ENCODE data around the gene INTS15. TPM values are rescaled to one million over a fixed set of nuclear protein-coding genes. Genes with fewer than 3 reads are reported as not detected.

INTS15 gene
- 10 to 100 TPM; 10.2 to 16.6 (median 14.0) TPM for total RNA-seq
- long read RNA-seq, partial matches to known transcripts = 1 of 1 reads
- long read RNA-seq, other reads (novel, unspliced or antisense) = 0 of 1 reads

- H3K4me3 ChIP-seq = peak within 1 kb of the TSS; percentile 68 to 97 (median 97)
- H3K4me1 ChIP-seq = peaks cover 0 to 13% (median 3%) of the 10 kb centered on the region in 4 donors
- no peaks in the 10 kb centered on the region for H3K9me3 ChIP-seq
- peak; percentile 95 to 97 (median 96) for ATAC-seq
- peak within 1 kb of the TSS; percentile 57 to 93 (median 81) for H3K27ac ChIP-seq
- TF ChIP-seq POLR2A (IDR thresholded peaks at IDR 0.05) (peak; percentile 94), CTCF (IDR thresholded peaks at IDR 0.05) (peak; percentile 68 to 99 (median 87))
- no CpG with 5 or more reads among the region's 107 CpGs for WGBS (ENCODE audit: insufficient coverage, low coverage, low lambda C conversion rate, missing lambda C conversion rate)
- DNase-seq = peak; percentile 80 to 87 (median 84)
- intact Hi-C loops (cut with DNase I) = no loop called here
- no peaks in the 10 kb centered on the region for H3K27me3 ChIP-seq
- peaks cover 0 to 41% (median 17%) of the 10 kb centered on the region in 4 donors for H3K36me3 ChIP-seq
These were observed at the start of gene INTS15 for GRCh38 chr7:6589829-6590644. Gene INTS15, plus strand, starts transcription at chr7:6590021. Its CDS starts 263 bp downstream, at chr7:6590284.

- Histone ChIP-seq H3K27ac (no peak overlapping the region), H3K4me1 (no peaks in the 10 kb centered on the region), H3K27me3 (no peaks in the 10 kb centered on the region), H3K4me3 (no peak overlapping the region), H3K9me3 (no peaks in the 10 kb centered on the region), H3K36me3 (no peaks in the 10 kb centered on the region)
- intact Hi-C loops (cut with DNase I) = no loop called here
- TF ChIP-seq POLR2A (IDR thresholded peaks at IDR 0.05) = no peak
- TF ChIP-seq CTCF (IDR thresholded peaks at IDR 0.05) = no peak
- no peak for ATAC-seq
- WGBS (ENCODE audit: insufficient coverage, low coverage, low lambda C conversion rate, missing lambda C conversion rate) = 70% methylated on average over 1 of the region's 1 CpG
- DNase-seq = no peak
These were observed 47.5 kb upstream of the INTS15 start for GRCh38 chr7:6542368-6542767.

DNA sequence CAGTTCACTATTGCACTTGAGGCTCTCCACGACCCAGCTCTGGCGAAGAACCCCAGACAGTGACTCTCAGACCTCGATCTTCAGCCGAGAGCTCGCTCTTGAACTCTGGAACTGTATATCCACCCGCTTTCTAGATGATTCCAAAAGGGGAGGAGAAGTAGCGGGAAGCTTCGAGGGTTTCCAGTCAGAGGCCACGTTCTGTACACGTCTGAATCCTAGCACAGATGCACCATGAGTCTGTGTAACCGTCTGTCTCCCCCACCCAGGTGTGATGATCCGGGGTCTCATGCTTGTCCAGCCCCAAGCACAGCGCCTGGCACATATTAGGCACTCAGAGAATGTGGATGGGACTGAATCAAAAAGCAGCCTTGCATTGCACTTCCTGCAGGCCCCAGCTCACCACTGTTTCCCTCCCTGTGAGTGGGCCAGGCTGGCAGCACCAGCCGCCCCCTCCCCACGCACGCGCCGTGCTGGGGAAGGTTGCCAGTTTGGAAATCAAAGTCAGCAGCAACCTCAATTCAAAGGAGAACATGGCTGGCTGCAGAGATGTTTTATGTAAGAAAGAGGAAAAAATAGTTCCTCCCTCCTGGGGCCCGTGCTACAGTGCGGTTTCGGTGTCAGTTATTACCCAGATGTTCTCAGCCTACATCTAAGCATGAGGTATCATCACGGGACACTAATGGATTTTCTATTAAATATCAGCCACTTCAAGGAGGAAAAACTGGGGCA lies 44.3 kb upstream of the INTS15 start:
- Histone ChIP-seq H3K36me3 (no peaks in the 10 kb centered on the region), H3K27me3 (no peaks in the 10 kb centered on the region), H3K27ac (no peak overlapping the region), H3K4me1 (no peaks in the 10 kb centered on the region), H3K4me3 (no peak overlapping the region), H3K9me3 (no peaks in the 10 kb centered on the region)
- ATAC-seq = no peak
- DNase-seq = no peak
- 75% methylated on average over 18 of the region's 22 CpGs for WGBS (ENCODE audit: insufficient coverage, low coverage, low lambda C conversion rate, missing lambda C conversion rate)
- TF ChIP-seq POLR2A (IDR thresholded peaks at IDR 0.05) = no peak
- no peak for TF ChIP-seq CTCF (IDR thresholded peaks at IDR 0.05)
- intact Hi-C loops (cut with DNase I) = no loop called here

- no peak for DNase-seq
- Histone ChIP-seq H3K27me3 (no peaks in the 10 kb centered on the region), H3K27ac (no peak overlapping the region), H3K4me3 (no peak overlapping the region), H3K36me3 (no peaks in the 10 kb centered on the region), H3K9me3 (no peaks in the 10 kb centered on the region), H3K4me1 (no peaks in the 10 kb centered on the region)
- no peak for ATAC-seq
- 52% methylated on average over 8 of the region's 12 CpGs for WGBS (ENCODE audit: insufficient coverage, low coverage, low lambda C conversion rate, missing lambda C conversion rate)
- no peak for TF ChIP-seq POLR2A (IDR thresholded peaks at IDR 0.05)
- no peak for TF ChIP-seq CTCF (IDR thresholded peaks at IDR 0.05)
- intact Hi-C loops (cut with DNase I) = no loop called here
These were observed 43.1 kb upstream of the INTS15 start for GRCh38 chr7:6546498-6547251.
